Stimulated activated effector memory CD8-positive, alpha-beta T cell treated with anti-CD3 and anti-CD28 coated beads, Interleukin-12 subunit alpha, Interleukin-12 subunit beta, amount 100 ng/mL, for 72 hours (primary cell): ENCODE results near the gene PTPRE.

Source experiments
- ATAC-seq: fragments of 150-1000 bp; cut with Tn5 transposase; 2 replicates; pipeline ENCODE4 v1.10.0; 2021
- DNase-seq, 2 donors: peaks; one replicate each; pipeline ENCODE4 v3.0.0; 2021 to 2022; ENCODE audit warnings: low spot score in 2 of 2
- H3K27ac Mint-ChIP-seq: one replicate; pipeline ENCODE4 v1.8.0; 2022; ENCODE audit warnings: mild to moderate bottlenecking, mixed read lengths
- H3K36me3 Mint-ChIP-seq: one replicate; pipeline ENCODE4 v1.8.0; 2022; ENCODE audit warnings: mild to moderate bottlenecking, mixed read lengths
- H3K4me1 Mint-ChIP-seq: one replicate; pipeline ENCODE4 v1.8.0; 2022; ENCODE audit warnings: mixed read lengths
- H3K4me3 Mint-ChIP-seq: one replicate; pipeline ENCODE4 v1.8.0; 2022; ENCODE audit warnings: mild to moderate bottlenecking, mixed read lengths
- H3K9me3 Mint-ChIP-seq: one replicate; pipeline ENCODE4 v1.8.0; 2022; ENCODE audit warnings: mixed read lengths

Gene PTPRE, protein sequence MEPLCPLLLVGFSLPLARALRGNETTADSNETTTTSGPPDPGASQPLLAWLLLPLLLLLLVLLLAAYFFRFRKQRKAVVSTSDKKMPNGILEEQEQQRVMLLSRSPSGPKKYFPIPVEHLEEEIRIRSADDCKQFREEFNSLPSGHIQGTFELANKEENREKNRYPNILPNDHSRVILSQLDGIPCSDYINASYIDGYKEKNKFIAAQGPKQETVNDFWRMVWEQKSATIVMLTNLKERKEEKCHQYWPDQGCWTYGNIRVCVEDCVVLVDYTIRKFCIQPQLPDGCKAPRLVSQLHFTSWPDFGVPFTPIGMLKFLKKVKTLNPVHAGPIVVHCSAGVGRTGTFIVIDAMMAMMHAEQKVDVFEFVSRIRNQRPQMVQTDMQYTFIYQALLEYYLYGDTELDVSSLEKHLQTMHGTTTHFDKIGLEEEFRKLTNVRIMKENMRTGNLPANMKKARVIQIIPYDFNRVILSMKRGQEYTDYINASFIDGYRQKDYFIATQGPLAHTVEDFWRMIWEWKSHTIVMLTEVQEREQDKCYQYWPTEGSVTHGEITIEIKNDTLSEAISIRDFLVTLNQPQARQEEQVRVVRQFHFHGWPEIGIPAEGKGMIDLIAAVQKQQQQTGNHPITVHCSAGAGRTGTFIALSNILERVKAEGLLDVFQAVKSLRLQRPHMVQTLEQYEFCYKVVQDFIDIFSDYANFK

GRCh38 chr10:127906548-127907377, at the start of gene PTPRE:
Gene PTPRE (plus strand): TSS chr10:127907103. CDS start chr10:128040882, 133,779 bp downstream.
- Mint-ChIP-seq H3K27ac (no peak within 1 kb of the TSS), H3K9me3 (no peaks in the 10 kb centered on the region), H3K36me3 (no peaks in the 10 kb centered on the region), H3K4me3 (peak within 1 kb of the TSS; percentile 24), H3K4me1 (peaks cover 6% of the 10 kb centered on the region)
- DNase-seq (peak; percentile 83), ATAC-seq (peak; percentile 96)

GRCh38 chr10:127860592-127860991, 46.3 kb upstream of the PTPRE start:
- Mint-ChIP-seq H3K4me3 (no peak overlapping the region), H3K4me1 (no peaks in the 10 kb centered on the region), H3K27ac (no peak overlapping the region), H3K9me3 (peaks cover 5% of the 10 kb centered on the region), H3K36me3 (no peaks in the 10 kb centered on the region)
- ATAC-seq: no peak
- no peak for DNase-seq

DNA sequence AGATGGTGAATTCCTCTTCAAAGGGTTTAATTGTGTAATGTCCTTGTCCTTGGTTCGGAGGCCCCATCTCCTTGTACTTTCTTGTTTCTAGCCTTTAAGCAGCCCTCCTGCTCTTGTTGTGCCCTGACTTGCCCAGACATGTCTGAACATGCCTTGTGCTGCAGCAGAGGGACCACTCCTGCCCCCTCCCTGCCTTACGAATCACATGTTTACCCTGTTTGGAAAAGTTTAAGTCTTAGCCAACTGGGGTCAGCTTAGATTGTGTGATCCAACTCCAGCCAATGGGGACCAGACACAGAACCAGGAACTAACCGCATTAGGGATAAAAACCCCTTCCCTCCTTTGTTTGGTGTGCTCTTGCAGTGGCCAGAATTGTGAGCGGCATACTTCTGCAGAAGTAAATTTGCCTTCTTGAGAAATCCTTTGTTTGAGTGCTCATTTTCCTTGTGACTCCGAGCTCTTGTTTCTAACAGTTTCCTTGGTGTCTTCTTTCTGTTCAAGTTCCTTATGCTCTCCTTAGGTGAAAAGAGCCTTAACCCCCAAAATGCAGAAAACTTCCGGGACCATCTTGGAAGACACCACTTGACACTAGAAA, 43.6 kb upstream of the PTPRE start:
- DNase-seq (no peak), ATAC-seq (no peak)
- peaks cover 5% of the 10 kb centered on the region for H3K9me3 Mint-ChIP-seq
- peak overlapping the region; percentile 48 for H3K27ac Mint-ChIP-seq
- no peak overlapping the region for H3K4me3 Mint-ChIP-seq
- no peaks in the 10 kb centered on the region for H3K4me1 Mint-ChIP-seq
- H3K36me3 Mint-ChIP-seq: no peaks in the 10 kb centered on the region

- DNase-seq: no peak
- Mint-ChIP-seq H3K36me3 (no peaks in the 10 kb centered on the region), H3K9me3 (peaks cover 5% of the 10 kb centered on the region)
These were observed 40.5 kb upstream of the PTPRE start for GRCh38 chr10:127866276-127867013.

GRCh38 chr10:127867805-127868204, 39.1 kb upstream of the PTPRE start:
- H3K9me3 Mint-ChIP-seq: peaks cover 5% of the 10 kb centered on the region
- H3K4me1 Mint-ChIP-seq: no peaks in the 10 kb centered on the region
- no peak overlapping the region for H3K4me3 Mint-ChIP-seq
- ATAC-seq: no peak
- no peaks in the 10 kb centered on the region for H3K36me3 Mint-ChIP-seq
- DNase-seq: no peak
- H3K27ac Mint-ChIP-seq: no peak overlapping the region

More at GRCh38 chr10:127866276-127867013, 40.5 kb upstream of the PTPRE start:
- no peak for ATAC-seq
- Mint-ChIP-seq H3K27ac (no peak overlapping the region), H3K4me1 (no peaks in the 10 kb centered on the region), H3K4me3 (no peak overlapping the region)

DNA sequence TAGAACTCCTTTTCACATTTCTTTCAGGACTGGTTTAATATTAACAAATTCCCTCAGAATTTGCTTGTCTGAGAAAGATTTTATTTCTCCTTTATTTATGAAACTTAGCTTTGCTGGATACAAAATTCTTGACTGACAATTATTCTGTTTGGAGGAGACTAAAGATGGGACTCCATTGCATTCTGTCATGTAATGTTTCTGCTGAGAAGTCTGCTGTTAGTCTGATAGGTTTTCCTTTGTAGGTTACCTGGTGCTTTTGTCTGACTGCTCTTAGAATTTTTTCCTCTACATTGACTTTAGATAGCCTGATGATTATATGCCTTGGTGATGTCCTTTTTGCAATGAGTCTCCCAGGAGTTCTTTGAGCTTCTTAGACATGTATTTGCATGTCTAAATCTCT, 37.6 kb upstream of the PTPRE start:
- H3K4me1 Mint-ChIP-seq: no peaks in the 10 kb centered on the region
- no peak for DNase-seq
- no peaks in the 10 kb centered on the region for H3K9me3 Mint-ChIP-seq
- H3K36me3 Mint-ChIP-seq: no peaks in the 10 kb centered on the region
- ATAC-seq: no peak
- H3K4me3 Mint-ChIP-seq: no peak overlapping the region
- H3K27ac Mint-ChIP-seq: no peak overlapping the region

GRCh38 chr10:127871631-127872010, 35.3 kb upstream of the PTPRE start:
- ATAC-seq: no peak
- no peaks in the 10 kb centered on the region for H3K36me3 Mint-ChIP-seq
- H3K4me1 Mint-ChIP-seq: no peaks in the 10 kb centered on the region
- no peaks in the 10 kb centered on the region for H3K9me3 Mint-ChIP-seq
- H3K27ac Mint-ChIP-seq: no peak overlapping the region
- DNase-seq: no peak
- H3K4me3 Mint-ChIP-seq: no peak overlapping the region

DNA sequence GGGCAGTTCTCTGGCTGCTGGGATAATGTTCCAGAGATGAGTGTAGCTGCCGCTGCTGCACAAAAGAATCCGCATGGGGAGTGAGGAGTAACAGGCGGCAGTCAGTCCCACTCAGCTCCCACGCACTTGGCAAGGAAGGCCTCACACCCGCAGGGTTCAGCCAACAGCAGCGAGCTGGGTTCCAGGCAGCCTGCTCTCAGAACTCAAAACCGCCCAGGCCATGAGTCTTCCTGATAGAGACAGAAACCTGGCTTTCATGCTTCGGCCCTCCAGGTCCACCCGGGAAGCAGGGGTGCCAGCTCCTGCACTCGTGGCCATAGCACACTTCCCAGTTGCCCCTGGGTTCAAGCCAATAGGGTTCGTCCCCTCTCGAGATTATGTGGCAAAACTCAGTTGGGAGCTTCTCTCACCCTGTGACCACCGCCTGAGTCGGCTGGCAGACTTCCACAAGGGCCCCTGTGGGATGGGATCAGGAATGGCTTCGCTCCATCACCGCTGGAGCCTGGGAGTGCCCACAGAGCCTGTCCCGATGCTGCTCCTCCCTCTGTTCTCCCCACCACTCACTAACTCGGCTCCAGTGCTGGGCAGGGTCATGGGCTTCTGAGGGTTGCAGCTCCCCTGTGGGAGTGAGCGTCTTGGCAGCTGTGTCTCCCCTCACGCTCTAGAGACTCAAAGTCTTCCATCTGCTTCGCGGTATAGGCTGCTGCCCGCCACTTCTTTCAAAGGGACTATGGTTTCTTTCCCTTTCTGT, 34.7 kb upstream of the PTPRE start:
- Mint-ChIP-seq H3K36me3 (no peaks in the 10 kb centered on the region), H3K9me3 (no peaks in the 10 kb centered on the region), H3K4me1 (peaks cover 2% of the 10 kb centered on the region), H3K27ac (no peak overlapping the region), H3K4me3 (no peak overlapping the region)
- ATAC-seq (no peak), DNase-seq (peak in 1 of 2 donors; percentile 36)

GRCh38 chr10:127872871-127873600, 33.9 kb upstream of the PTPRE start:
- ATAC-seq: no peak
- no peak overlapping the region for H3K27ac Mint-ChIP-seq
- peaks cover 7% of the 10 kb centered on the region for H3K4me1 Mint-ChIP-seq
- H3K4me3 Mint-ChIP-seq: no peak overlapping the region
- H3K36me3 Mint-ChIP-seq: no peaks in the 10 kb centered on the region
- peak in 1 of 2 donors; percentile 46 for DNase-seq
- H3K9me3 Mint-ChIP-seq: no peaks in the 10 kb centered on the region

DNA sequence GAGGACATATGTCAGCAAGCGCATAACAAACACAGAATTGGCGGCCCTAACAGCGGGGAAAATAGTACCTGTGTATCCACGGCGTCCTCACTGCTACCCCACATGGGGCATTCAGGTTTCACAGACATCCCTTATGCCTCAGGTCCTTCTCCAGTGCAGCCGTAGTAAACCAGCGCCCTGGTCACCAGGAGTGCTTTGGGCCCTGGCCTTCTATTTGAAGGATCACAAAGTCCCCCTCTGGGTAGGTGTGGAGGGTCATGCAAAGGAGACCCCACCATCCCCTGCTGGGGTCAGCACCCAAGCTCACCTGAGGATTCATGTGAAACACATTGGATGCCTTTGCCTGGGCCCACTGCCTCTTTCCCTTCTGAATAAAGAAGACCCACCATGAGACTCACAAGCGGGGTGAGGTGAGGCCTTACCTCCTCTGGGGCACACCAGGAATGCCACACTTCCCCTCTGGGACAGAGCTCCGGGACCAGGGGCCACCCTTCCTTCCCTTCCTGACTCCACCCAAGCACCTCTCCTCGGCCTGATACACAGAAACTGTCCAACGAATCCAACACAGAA, 32.9 kb upstream of the PTPRE start:
- no peak overlapping the region for H3K4me3 Mint-ChIP-seq
- no peaks in the 10 kb centered on the region for H3K9me3 Mint-ChIP-seq
- DNase-seq (peak in 1 of 2 donors; percentile 46), ATAC-seq (no peak)
- peaks cover 12% of the 10 kb centered on the region for H3K4me1 Mint-ChIP-seq
- no peak overlapping the region for H3K27ac Mint-ChIP-seq
- H3K36me3 Mint-ChIP-seq: no peaks in the 10 kb centered on the region

GRCh38 chr10:127874671-127875448, 32.0 kb upstream of the PTPRE start:
- Mint-ChIP-seq H3K9me3 (no peaks in the 10 kb centered on the region), H3K4me3 (no peak overlapping the region), H3K27ac (no peak overlapping the region), H3K4me1 (peaks cover 12% of the 10 kb centered on the region), H3K36me3 (no peaks in the 10 kb centered on the region)
- DNase-seq: peak in 1 of 2 donors; percentile 45
- ATAC-seq: peak; percentile 53

GRCh38 chr10:127875449-127875765, 31.5 kb upstream of the PTPRE start:
- no peak overlapping the region for H3K27ac Mint-ChIP-seq
- H3K4me3 Mint-ChIP-seq: no peak overlapping the region
- H3K36me3 Mint-ChIP-seq: no peaks in the 10 kb centered on the region
- ATAC-seq (no peak), DNase-seq (peak in 1 of 2 donors; percentile 38)
- H3K9me3 Mint-ChIP-seq: no peaks in the 10 kb centered on the region
- H3K4me1 Mint-ChIP-seq: peaks cover 15% of the 10 kb centered on the region

DNA sequence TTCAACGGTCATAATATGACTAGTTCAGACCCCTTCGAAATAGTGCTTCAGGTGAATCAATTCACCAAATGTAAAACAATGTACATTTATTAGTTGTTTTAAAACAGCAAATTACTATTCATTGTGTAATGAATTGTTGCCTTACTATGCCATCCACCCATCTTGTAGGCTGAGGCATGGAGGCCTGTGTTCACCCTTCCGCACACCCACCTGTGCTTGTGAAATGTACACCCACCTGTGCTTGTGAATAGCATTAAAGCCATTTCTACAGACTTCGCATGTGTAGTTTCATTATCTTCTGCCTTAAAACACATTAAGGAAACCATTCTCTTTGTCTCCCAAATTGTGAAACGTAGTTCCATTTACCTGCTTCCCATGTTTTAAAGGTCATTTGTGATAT, 31.0 kb upstream of the PTPRE start:
- peak in 1 of 2 donors; percentile 10 for DNase-seq
- no peaks in the 10 kb centered on the region for H3K36me3 Mint-ChIP-seq
- H3K9me3 Mint-ChIP-seq: no peaks in the 10 kb centered on the region
- H3K27ac Mint-ChIP-seq: no peak overlapping the region
- H3K4me1 Mint-ChIP-seq: peaks cover 20% of the 10 kb centered on the region
- no peak overlapping the region for H3K4me3 Mint-ChIP-seq
- no peak for ATAC-seq
